KMS-11 (cell line): ENCODE results near the gene MYO19.

Experiments used
- H2AFZ ChIP-seq: fragments of 200-600 bp; sonication (generic); 2 replicates; pipeline ENCODE4 v1.6.1; 2016; ENCODE audit warnings: antibody characterized with exemption, mixed run types, low read depth
- H3K27ac ChIP-seq: fragments of 200-600 bp; sonication (generic); 2 replicates; pipeline ENCODE4 v1.6.1; 2016; ENCODE audit warnings: mild to moderate bottlenecking, mixed run types
- H3K27me3 ChIP-seq: fragments of 200-600 bp; sonication (generic); 2 replicates; pipeline ENCODE4 v1.6.1; 2017; ENCODE audit warnings: mild to moderate bottlenecking, low read depth, mixed run types, moderate library complexity; ENCODE audit not compliant: insufficient read depth
- H3K36me3 ChIP-seq: fragments of 200-600 bp; sonication (generic); 2 replicates; pipeline ENCODE4 v1.6.1; 2017; ENCODE audit warnings: mild to moderate bottlenecking, mixed run types; ENCODE audit not compliant: insufficient read depth
- H3K4me1 ChIP-seq: fragments of 200-600 bp; sonication (generic); 2 replicates; pipeline ENCODE4 v1.6.1; 2016; ENCODE audit warnings: mild to moderate bottlenecking, low read depth, mixed run types; ENCODE audit not compliant: poor library complexity, severe bottlenecking
- H3K4me2 ChIP-seq: fragments of 200-600 bp; sonication (generic); 2 replicates; pipeline ENCODE4 v1.7.0; 2016; ENCODE audit warnings: mild to moderate bottlenecking, mixed run types
- H3K4me3 ChIP-seq: fragments of 200-600 bp; sonication (generic); IDR thresholded peaks from 2 replicates; pipeline ENCODE4 v1.6.1; 2017; ENCODE audit warnings: low read depth, low read length, mixed read lengths; ENCODE audit not compliant: insufficient read depth
- H3K79me2 ChIP-seq: fragments of 200-600 bp; sonication (generic); 2 replicates; pipeline ENCODE4 v1.6.1; 2016; ENCODE audit warnings: low read depth, mixed run types; ENCODE audit not compliant: insufficient read depth
- H3K9ac ChIP-seq: fragments of 200-600 bp; sonication (generic); 2 replicates; pipeline ENCODE4 v1.6.1; 2016; ENCODE audit warnings: mild to moderate bottlenecking, mixed run types
- H4K20me1 ChIP-seq: fragments of 200-600 bp; sonication (generic); 2 replicates; pipeline ENCODE4 v1.6.1; 2016; ENCODE audit warnings: mild to moderate bottlenecking, mixed run types; ENCODE audit not compliant: insufficient read depth
- TF ChIP-seq, protein P1 (sequence below): fragments of 200-600 bp; sonication (generic); conservative IDR thresholded peaks from 2 replicates; pipeline ENCODE4 v1.6.1; 2017; ENCODE audit warnings: low read depth, mild to moderate bottlenecking, antibody characterized with exemption, low read length, moderate library complexity, mixed read lengths

MYO19 gene

DNA sequence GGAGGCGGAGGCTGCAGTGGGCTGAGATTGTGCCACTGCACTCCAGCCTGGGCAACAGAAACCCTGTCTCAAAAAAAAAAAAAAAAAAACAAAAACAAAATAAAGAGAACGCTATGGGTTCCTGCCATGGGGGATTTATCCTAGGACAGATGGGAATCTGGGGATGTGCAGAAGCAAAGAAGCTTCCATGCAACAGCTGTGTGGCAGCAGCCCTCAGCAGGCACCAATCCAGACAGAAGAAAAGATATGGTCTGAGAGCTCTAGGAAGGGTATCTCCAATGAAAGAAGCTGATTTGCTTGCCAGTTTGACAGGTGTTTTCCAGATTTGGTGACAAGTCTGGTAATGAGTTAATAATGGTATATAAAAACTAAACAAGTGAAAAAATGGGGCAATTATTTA is 11.6 kb downstream of the MYO19 start:
- Histone ChIP-seq H3K27me3 (no peaks in the 10 kb centered on the region), H3K79me2 (no peaks in the 10 kb centered on the region), H3K4me1 (peaks cover 11% of the 10 kb centered on the region), H3K4me3 (no peak overlapping the region), H4K20me1 (no peaks in the 10 kb centered on the region), H3K36me3 (peaks cover 14% of the 10 kb centered on the region; the same call in 1 of the 2 replicates), H3K27ac (no peak overlapping the region), H3K4me2 (no peak overlapping the region), H3K9ac (no peak overlapping the region), H2AFZ (no peak overlapping the region)
- TF ChIP-seq, protein P1, sequence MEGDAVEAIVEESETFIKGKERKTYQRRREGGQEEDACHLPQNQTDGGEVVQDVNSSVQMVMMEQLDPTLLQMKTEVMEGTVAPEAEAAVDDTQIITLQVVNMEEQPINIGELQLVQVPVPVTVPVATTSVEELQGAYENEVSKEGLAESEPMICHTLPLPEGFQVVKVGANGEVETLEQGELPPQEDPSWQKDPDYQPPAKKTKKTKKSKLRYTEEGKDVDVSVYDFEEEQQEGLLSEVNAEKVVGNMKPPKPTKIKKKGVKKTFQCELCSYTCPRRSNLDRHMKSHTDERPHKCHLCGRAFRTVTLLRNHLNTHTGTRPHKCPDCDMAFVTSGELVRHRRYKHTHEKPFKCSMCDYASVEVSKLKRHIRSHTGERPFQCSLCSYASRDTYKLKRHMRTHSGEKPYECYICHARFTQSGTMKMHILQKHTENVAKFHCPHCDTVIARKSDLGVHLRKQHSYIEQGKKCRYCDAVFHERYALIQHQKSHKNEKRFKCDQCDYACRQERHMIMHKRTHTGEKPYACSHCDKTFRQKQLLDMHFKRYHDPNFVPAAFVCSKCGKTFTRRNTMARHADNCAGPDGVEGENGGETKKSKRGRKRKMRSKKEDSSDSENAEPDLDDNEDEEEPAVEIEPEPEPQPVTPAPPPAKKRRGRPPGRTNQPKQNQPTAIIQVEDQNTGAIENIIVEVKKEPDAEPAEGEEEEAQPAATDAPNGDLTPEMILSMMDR = no peak

DNA sequence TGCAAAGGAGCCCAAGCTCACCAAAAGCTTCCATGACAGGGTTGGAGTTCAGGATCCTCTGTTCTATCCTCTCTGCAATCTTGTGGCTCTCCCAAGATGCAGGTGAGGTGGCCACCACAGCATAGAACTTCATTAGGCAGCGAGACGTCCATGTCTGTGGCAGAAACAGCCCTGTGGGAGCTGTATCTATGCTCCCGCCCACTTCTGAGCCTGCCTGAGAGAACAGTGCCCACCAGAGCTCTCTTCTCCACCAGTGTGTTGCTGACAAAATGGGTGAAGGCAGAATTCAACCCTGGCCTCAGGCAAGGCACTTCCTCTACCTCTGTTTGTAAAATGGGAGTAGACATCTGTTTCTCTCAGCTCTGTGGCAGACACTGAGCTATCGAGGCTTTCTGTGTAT is 18.8 kb downstream of the MYO19 start:
- no peak overlapping the region for H3K4me3 ChIP-seq
- no peaks in the 10 kb centered on the region for H4K20me1 ChIP-seq
- H3K4me2 ChIP-seq = no peak overlapping the region
- peaks cover 3% of the 10 kb centered on the region for H3K4me1 ChIP-seq
- H3K79me2 ChIP-seq = no peaks in the 10 kb centered on the region
- H3K27ac ChIP-seq = no peak overlapping the region
- H3K36me3 ChIP-seq = peaks cover 1% of the 10 kb centered on the region; the same call in 1 of the 2 replicates
- H3K27me3 ChIP-seq = no peaks in the 10 kb centered on the region
- H3K9ac ChIP-seq = no peak overlapping the region
- H2AFZ ChIP-seq = no peak overlapping the region
- TF ChIP-seq, protein P1 = no peak

DNA sequence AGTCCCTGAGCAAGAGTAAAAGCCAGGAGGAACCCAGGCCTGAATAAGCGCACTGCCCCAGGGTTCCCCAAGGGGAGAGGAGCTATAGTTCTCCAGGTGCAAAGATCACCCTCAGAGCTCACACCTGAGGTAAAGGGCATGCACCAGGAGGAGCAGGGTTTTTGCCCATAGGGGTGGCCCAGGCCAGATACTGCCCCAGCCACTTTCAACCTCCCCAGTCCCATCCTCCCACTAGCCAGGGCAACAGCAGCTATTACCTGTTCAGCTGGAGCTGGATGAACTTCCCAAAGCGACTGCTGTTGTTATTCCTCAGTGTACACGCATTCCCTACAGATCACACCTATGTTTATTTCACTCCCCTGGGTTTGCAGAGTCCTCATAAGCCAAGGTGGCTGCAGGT is 19.8 kb downstream of the MYO19 start:
- Histone ChIP-seq H3K27me3 (no peaks in the 10 kb centered on the region), H4K20me1 (no peaks in the 10 kb centered on the region), H3K27ac (no peak overlapping the region), H2AFZ (no peak overlapping the region), H3K79me2 (no peaks in the 10 kb centered on the region), H3K9ac (no peak overlapping the region), H3K4me2 (no peak overlapping the region), H3K36me3 (no peaks in the 10 kb centered on the region), H3K4me1 (peaks cover 3% of the 10 kb centered on the region), H3K4me3 (no peak overlapping the region)
- TF ChIP-seq, protein P1 = no peak

DNA sequence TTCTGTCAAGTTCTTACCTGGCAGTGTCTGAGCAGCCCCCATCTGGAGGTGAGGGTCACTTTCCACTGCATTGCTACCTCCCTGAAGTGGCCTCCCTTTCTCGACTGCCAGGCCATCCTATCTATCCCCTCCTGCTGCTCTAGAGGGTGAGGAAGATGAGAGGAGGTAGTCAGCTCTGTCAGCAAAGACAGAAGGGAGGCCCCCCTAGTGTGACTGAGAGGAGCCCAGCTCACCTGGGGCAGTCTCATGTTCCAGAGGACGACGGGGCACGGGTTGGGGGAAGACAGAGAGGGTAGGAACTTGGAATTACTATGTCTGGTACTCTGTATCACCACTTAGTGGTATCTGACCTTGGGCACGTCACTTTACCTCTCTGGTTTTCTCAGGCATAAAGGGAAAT is 22.0 kb downstream of the MYO19 start:
- Histone ChIP-seq H4K20me1 (no peaks in the 10 kb centered on the region), H3K4me3 (no peak overlapping the region), H3K27ac (no peak overlapping the region), H3K4me2 (no peak overlapping the region), H3K9ac (no peak overlapping the region), H3K36me3 (no peaks in the 10 kb centered on the region), H2AFZ (no peak overlapping the region), H3K4me1 (no peaks in the 10 kb centered on the region), H3K79me2 (no peaks in the 10 kb centered on the region), H3K27me3 (no peaks in the 10 kb centered on the region)
- TF ChIP-seq, protein P1 = no peak
